ENCODE results near the gene SLC22A3. TPM values are rescaled to one million over a fixed set of nuclear protein-coding genes. Genes with fewer than 3 reads are reported as not detected.

SLC22A3 gene
- total and polyA plus RNA-seq, 2 experiments from 2014 or later = 34.9 to 40.3 TPM

- no peak for DNase-seq (ENCODE audit: low spot score)
- no peak overlapping the region for H2AFZ ChIP-seq
- TF ChIP-seq EZH2 (IDR thresholded peaks at IDR 0.05; ENCODE audit: borderline replicate concordance) (no peak), CTCF (IDR thresholded peaks at IDR 0.05; ENCODE audit: poor library complexity) (no peak), EZH2phosphoT487 (IDR thresholded peaks at IDR 0.05; ENCODE audit: low read depth, severe bottlenecking, unreplicated experiment) (no peak)
- no peak overlapping the region for H3K4me3 ChIP-seq
- no peaks in the 10 kb centered on the region for H3K79me2 ChIP-seq
- no peaks in the 10 kb centered on the region for H3K27me3 ChIP-seq
- no peaks in the 10 kb centered on the region for H3K9me2 ChIP-seq (replicated peaks; ENCODE audit: insufficient read depth)
- peaks cover 10% of the 10 kb centered on the region for H3K4me1 ChIP-seq (ENCODE audit: insufficient read depth)
- 70% methylated on average over 6 of the region's 6 CpGs for WGBS (ENCODE audit: low lambda C conversion rate, missing lambda C conversion rate)
- no peaks in the 10 kb centered on the region for H3K36me3 ChIP-seq (replicated peaks; ENCODE audit: insufficient read depth, low read depth)
- H3K27ac ChIP-seq = no peak overlapping the region
- no peak overlapping the region for H3K4me2 ChIP-seq
- H4K20me1 ChIP-seq (ENCODE audit: insufficient read depth, poor library complexity, severe bottlenecking) = no peaks in the 10 kb centered on the region
- H3K9me3 ChIP-seq (ENCODE audit: low read depth) = no peaks in the 10 kb centered on the region
These were observed 106.1 kb downstream of the SLC22A3 start for GRCh38 chr6:160454303-160454702.

GRCh38 chr6:160455081-160455480 lies 106.9 kb downstream of the SLC22A3 start:
- H3K27me3 ChIP-seq = no peaks in the 10 kb centered on the region
- 71% methylated on average over 6 of the region's 6 CpGs for WGBS (ENCODE audit: low lambda C conversion rate, missing lambda C conversion rate)
- no peaks in the 10 kb centered on the region for H3K9me3 ChIP-seq (ENCODE audit: low read depth)
- peaks cover 10% of the 10 kb centered on the region for H3K4me1 ChIP-seq (ENCODE audit: insufficient read depth)
- H4K20me1 ChIP-seq (ENCODE audit: insufficient read depth, poor library complexity, severe bottlenecking) = no peaks in the 10 kb centered on the region
- no peak overlapping the region for H2AFZ ChIP-seq
- TF ChIP-seq CTCF (IDR thresholded peaks at IDR 0.05; ENCODE audit: poor library complexity) (no peak), EZH2 (IDR thresholded peaks at IDR 0.05; ENCODE audit: borderline replicate concordance) (no peak), EZH2phosphoT487 (IDR thresholded peaks at IDR 0.05; ENCODE audit: low read depth, severe bottlenecking, unreplicated experiment) (no peak)
- H3K27ac ChIP-seq = peak overlapping the region; percentile 48
- H3K79me2 ChIP-seq = no peaks in the 10 kb centered on the region
- H3K4me3 ChIP-seq = no peak overlapping the region
- H3K36me3 ChIP-seq (replicated peaks; ENCODE audit: insufficient read depth, low read depth) = no peaks in the 10 kb centered on the region
- no peaks in the 10 kb centered on the region for H3K9me2 ChIP-seq (replicated peaks; ENCODE audit: insufficient read depth)
- DNase-seq (ENCODE audit: low spot score) = no peak
- peak overlapping the region; percentile 74 for H3K4me2 ChIP-seq

- Histone ChIP-seq H3K4me1 (ENCODE audit: insufficient read depth) (peaks cover 10% of the 10 kb centered on the region), H2AFZ (no peak overlapping the region), H3K4me3 (no peak overlapping the region), H3K79me2 (no peaks in the 10 kb centered on the region), H3K27me3 (no peaks in the 10 kb centered on the region), H3K36me3 (replicated peaks; ENCODE audit: insufficient read depth, low read depth) (no peaks in the 10 kb centered on the region), H3K9me3 (ENCODE audit: low read depth) (no peaks in the 10 kb centered on the region), H3K9me2 (replicated peaks; ENCODE audit: insufficient read depth) (no peaks in the 10 kb centered on the region), H3K27ac (peak overlapping the region; percentile 48), H4K20me1 (ENCODE audit: insufficient read depth, poor library complexity, severe bottlenecking) (no peaks in the 10 kb centered on the region), H3K4me2 (peak overlapping the region; percentile 74)
- peak; percentile 76 for DNase-seq (ENCODE audit: low spot score)
- no peak for TF ChIP-seq EZH2 (IDR thresholded peaks at IDR 0.05; ENCODE audit: borderline replicate concordance)
- peak; percentile 98 for TF ChIP-seq CTCF (IDR thresholded peaks at IDR 0.05; ENCODE audit: poor library complexity)
- 21% methylated on average over 11 of the region's 11 CpGs for WGBS (ENCODE audit: low lambda C conversion rate, missing lambda C conversion rate)
These were observed 107.5 kb downstream of the SLC22A3 start for GRCh38 chr6:160455541-160456213.

All from hepatocyte (in vitro differentiated cells).